Suprapubic skin (tissue), 4 donors: Measurements from ENCODE around the gene CLVS2.

Source experiments
- POLR2A ChIP-seq, 2 donors: fragments of 450-650 bp; IDR thresholded peaks; one replicate each; pipeline ENCODE4 v1.6.1; 2017; ENCODE audit warnings: antibody characterized with exemption in 2 of 2, mild to moderate bottlenecking in 2 of 2, moderate library complexity in 2 of 2
- POLR2AphosphoS5 ChIP-seq, 3 donors: sonication (generic); formaldehyde crosslinking; IDR thresholded peaks; one replicate each; pipeline ENCODE4 v1.6.1; 2017; ENCODE audit warnings: antibody characterized with exemption in 3 of 3
- TF ChIP-seq, protein P1 (sequence below), 2 donors: fragments of 200-600 bp in 1 of 2; fragments of 450-650 bp in 1 of 2; sonication (generic) in 1 of 2; IDR thresholded peaks; one replicate each; pipeline ENCODE4 v1.5.1; 2016 to 2019; ENCODE audit warnings: antibody characterized with exemption in 2 of 2, mild to moderate bottlenecking in 1 of 2, moderate library complexity in 1 of 2

DNA sequence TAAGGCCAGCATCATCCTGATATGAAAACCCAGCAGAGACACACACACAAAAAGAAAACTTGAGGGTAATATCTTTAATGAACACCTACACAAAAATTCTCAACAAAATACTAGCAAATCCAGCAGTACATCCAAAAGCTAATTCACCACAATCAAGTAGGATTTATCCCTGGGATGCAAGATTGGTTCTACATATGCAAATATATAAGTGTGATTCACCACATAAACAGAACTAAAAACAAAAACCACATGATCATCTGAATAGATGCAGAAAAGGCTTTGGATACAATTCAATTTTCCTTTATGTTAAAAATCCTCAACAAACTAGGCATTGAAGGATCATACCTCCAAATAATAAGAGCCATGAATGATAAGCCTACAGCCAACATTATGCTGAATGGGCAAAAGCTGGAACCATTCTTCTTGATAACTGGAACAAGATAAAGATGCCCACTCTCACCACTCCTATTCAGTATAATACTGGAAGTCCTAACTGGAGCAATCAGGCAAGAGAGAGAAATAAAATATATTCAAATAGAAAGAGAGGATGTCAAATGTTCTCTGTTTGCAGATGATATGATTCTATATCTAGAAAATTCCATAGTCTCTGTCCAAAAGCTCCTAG, 33.9 kb upstream of the CLVS2 start:
- TF ChIP-seq POLR2A (IDR thresholded peaks at IDR 0.05) (no peak), POLR2AphosphoS5 (IDR thresholded peaks at IDR 0.05) (no peak)
- TF ChIP-seq, protein P1, sequence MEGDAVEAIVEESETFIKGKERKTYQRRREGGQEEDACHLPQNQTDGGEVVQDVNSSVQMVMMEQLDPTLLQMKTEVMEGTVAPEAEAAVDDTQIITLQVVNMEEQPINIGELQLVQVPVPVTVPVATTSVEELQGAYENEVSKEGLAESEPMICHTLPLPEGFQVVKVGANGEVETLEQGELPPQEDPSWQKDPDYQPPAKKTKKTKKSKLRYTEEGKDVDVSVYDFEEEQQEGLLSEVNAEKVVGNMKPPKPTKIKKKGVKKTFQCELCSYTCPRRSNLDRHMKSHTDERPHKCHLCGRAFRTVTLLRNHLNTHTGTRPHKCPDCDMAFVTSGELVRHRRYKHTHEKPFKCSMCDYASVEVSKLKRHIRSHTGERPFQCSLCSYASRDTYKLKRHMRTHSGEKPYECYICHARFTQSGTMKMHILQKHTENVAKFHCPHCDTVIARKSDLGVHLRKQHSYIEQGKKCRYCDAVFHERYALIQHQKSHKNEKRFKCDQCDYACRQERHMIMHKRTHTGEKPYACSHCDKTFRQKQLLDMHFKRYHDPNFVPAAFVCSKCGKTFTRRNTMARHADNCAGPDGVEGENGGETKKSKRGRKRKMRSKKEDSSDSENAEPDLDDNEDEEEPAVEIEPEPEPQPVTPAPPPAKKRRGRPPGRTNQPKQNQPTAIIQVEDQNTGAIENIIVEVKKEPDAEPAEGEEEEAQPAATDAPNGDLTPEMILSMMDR (IDR thresholded peaks at IDR 0.05): no peak
